GM21576 (cell line): ENCODE measurements around the gene SMARCC1.
"Not testable (repeated sequence)": the region's sequence is repeated elsewhere in the genome, so short reads cannot be mapped to it uniquely, and the experiment has no call there.

Source experiments
- ATAC-seq: cut with Tn5 transposase; IDR thresholded peaks from one replicate; pipeline ENCODE4 v1.9.1; 2021; ENCODE audit warnings: mild to moderate bottlenecking, moderate library complexity; ENCODE audit not compliant: unreplicated experiment

The SMARCC1 gene

DNA sequence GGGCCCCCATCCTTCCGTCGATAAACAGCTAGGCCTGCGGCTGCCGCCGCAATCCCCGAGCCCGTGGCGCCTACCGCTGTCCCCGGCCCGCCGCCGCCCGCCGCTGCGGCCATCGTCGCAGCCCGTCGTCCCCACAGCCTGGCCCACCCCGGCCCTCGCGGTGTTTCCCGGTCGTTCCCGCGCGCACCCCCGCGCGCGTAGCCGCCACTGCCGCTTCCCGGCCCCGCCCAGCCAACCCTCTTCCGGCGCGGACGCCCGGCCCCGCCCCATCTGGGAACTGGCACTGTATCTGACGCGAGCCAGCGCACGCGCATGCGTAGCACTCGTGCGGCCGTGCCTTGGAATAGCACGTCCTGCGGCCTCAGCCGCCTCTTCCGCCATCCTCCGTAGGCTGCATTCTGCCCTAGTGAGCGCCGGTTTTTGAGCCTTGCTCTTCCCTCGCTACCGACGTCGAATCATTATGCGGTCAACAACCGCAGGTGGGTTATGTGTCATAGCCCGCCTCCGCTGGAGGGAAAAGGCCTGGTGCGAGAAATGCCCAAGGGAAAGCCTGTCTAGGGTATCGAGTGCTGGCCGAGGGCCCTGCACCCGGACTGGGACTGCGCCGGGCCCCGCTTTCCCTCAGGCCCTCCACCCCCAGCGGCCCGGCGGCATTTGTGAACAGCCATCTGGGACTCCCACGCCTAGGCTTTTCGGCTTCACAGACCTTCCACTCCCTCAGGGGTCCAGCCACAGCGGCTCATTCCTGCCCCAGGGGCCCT, at the start of gene SMARCC1:
Gene SMARCC1 (minus strand): TSS at position 209 of the 761 bp plus-strand sequence. CDS start 96 bp downstream, at position 113.
- ATAC-seq = peak; percentile 69

DNA sequence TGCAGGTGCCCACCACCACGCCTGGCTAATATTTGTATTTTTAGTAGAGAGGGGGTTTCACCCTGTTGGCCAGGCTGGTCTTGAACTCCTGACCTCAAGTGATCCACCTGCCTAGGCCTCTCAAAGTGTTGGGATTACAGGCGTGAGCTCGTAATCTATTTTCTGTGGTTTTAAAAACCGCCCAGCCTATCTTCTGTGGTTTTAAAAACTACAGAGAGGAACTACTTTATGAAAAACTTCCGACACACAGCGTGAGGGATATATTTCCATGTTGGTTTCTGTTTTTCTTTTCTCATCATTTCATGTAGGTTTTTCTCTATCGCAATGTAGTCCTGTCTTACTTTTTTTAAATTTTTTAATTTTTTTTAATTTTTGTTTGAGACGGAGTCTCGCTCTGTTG, 47.8 kb upstream of the SMARCC1 start:
- not testable (repeated sequence) for ATAC-seq

DNA sequence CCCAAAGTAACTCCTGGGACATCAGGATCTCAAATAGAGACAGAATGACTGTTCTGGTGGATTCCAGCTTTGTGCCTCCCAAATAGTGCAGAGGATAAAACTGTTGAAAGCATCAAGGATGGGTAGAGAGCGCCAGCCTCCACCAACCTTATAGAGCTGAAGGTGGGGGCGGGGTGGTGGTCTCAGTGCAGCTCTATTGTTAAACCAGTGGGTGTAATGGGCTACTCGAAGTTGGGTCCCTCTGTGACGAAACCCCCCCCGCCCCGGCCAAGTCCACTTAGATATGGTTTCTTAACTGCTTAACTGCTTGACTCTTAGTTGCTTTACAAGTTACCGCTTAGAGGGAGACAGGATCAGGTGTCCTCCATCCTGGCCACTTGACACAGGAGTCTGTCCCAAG, 43.9 kb upstream of the SMARCC1 start:
- ATAC-seq = no peak

DNA sequence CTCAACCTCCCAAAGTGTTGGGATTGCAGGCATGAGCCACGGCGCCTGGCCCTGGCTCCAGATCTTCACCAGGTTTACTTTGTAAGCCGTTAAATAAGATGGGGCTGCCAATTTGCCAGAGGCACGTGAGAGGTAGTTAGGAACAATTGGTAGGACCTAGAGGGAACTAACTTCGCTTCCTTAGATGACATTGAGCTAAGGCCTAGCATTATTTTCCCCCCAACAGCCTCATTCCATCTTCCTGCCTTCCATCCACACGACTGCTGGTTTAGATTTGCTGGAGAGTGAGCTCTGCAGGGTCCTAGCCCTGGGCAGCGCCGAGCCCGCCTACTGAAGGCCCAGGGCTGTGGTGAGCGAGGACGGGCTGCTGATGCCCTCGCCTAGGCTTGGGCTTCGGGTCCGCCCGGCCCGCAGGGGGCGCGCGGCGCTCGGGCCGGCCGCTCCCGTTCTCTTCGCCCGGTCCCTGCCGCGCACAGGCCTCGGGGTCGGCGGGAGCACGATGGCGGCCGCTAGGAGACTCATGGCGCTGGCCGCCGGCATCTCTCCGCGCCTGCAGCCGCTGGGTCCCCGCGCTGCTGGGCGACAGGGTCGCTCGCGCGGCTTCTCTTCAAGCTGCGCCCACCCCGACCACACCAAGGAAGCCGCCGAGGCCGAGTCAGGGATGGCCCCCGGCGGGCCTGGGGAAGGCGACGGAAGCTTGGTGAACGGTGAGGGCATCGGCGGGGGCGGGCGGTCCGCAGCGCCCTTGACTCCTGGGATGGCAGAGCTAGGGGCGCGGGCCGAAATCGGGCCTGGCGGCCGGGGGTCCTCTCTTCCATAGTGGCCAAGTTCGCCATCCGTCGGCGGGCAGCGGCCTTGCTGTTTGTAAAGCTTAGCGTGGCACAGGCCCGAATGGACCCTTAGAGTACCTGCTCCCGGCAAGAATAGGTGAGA, 43.1 kb upstream of the SMARCC1 start:
- peak; percentile 85 for ATAC-seq

DNA sequence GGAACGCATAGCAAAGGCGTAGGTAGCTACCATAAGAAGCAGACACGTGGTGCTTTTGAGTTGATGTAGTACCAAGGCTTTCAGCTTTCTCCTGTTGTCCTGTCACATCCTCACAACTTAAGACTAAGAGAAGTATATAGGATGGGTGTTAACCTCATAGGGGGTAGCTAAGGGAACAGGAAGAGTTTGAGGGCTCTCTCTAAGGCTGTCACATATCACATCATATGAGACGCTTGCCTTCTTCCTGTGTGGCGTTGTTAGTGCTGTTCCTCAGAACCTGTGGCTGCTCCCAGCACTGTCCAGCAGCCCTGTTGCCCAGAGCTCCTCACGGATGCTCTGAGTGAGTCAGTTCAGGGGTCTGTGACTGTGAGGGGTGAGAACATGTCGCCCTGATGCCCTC, 35.9 kb upstream of the SMARCC1 start:
- ATAC-seq = no peak

DNA sequence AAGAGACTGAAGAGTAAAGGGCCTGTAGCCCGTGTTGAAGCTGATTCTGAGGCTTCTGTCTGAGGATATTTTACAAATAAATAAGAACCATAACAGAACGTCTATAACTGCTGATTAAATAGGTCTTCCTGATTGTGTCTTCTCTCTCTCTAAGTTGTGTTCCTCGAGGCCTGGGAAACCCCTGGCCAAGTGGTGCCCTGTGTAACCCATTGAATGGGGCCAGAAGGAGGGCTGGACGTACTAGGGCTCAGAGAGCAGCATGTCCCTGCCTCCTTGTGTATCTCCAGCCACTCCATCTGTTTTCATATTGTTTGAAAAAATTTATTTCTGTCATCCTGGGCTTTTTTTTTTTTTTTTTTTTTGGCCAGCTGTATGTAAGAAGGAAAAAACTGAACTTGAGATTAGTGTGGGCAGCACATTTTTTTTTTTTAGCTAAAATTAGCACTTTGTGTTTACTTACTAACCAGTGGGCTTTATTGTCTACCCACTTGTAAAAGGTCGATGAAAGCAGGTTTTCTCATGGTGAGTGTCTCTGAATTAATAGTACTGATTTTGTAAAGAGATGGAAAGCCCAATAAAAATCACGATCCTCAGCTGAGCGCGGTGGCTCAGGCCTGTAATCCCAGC, 32.0 kb upstream of the SMARCC1 start:
- no peak for ATAC-seq

DNA sequence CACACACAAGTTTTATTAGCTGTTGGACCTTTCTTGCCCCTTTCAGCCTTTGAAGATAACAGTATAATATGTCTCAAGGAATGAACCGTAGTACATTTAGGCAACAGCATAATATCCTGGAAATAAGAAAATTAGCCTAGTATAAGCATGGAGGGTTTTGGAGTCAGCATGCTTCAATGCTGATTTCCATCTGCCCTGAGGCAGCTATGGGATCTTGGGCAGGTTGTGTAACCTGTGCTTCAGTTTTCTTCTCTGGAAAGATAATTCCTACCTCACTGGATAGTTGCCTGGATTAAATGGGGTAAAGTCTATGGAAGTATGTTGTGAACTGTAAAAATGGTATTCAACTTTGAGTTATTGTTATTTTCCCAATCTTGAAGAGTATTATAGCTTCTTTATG, 22.9 kb upstream of the SMARCC1 start:
- no peak for ATAC-seq

DNA sequence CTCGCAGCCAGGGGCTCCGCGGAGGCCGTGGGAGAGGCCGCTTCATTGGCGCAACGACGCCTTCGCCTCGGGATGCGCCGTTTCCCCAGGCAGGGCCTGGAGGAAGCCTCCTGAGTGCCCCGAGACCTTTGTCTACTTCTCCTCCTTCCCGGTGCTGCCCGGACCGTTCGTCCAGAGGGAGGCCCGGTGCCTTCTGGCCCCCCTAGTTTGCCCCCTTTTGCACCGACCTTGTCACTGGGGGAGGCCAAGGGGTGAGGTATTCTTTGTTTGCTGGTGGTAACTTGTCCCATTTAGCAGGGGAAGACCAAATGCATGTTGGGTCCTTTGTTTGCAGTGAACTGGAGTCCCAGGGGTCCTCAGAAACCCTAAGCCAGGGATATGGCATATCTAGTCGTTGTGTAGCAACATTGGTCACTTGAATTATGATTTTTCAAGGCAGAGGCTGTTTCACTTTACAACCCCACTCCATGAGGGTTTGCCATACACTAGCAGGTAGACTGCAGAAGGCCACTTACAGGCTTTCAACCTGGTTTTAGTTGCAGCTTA, 21.9 kb upstream of the SMARCC1 start:
- ATAC-seq = no peak

DNA sequence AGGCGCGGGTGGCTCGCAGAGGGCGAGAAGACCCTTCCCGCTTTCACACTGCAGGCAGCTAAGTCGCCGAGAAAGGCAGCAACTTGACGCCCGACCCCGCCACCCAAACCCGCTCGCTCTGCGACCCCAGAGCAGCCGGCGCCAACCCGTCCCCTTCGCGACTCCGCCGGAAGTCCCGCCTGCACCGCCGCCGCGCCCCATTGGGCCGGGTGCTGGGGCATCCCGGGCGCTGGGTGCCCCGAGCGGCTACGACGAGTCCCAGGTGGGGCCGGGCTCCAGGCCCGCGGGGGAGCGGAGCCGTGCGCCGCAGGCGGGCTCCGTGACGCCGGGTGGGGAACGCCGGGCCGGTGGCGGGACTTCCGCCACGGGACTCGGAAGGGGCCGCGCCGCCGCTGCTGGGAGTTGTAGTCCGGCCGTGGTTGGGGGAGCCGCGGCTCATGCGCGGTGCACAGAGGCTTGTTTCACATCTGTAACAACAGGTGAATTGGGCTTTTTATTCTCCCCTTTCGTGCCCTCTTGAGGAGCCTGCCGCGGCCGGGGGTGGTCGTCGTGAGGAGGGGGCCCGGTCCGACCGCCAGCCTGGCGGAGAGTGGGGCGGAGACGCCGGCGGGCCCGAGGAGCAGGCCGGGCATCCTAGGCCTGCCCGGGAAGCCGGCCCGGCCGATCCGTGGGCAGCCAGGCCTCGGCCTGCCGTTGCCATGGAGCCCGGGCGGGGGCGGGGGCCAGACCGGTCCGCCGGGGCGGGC, 21.2 kb upstream of the SMARCC1 start, which contains the start of gene DHX30:
Gene DHX30 (plus strand): TSS at position 405 of the 746 bp plus-strand sequence. CDS start 7,546 bp downstream, outside the sequence.
- peak; percentile 83 for ATAC-seq

DNA sequence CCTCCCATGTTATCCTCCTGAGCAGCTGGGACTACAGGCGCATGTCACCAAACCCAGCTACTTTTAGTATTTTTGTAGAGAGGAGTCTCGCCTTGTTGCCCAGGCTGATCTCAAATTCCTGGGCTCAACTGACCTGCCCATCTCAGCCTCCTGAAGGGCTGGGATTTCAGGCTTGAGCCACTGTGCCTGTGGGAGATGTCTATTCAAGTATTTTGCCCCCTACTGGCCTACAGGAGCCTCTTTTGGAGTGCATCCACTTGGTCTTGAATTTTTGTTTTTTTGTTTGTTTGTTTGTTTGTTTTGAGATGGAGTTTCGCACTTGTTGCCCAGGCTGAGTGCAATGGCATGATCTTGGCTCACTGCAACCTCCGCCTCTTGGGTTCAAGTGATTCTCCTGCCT, 18.0 kb upstream of the SMARCC1 start:
- no peak for ATAC-seq

DNA sequence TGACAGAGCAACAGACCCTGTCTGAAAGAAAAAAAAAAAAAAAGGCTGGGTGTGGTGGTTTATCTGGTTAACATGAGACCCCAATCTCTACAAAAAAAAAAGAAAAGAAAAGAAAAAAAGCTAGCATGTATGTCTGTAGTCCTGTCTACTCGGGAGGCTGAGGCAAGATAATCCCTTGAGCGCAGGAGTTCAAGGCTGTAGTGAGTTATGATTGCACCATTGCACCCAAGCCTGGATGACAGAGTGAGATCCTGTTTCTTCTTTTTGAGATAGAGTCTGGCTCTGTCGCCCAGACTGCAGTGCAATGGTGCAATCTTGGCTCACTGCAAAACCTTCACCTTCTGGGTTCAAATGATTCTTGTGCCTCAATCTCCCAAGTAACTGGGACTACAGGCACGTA, 12.9 kb upstream of the SMARCC1 start:
- ATAC-seq = no peak

DNA sequence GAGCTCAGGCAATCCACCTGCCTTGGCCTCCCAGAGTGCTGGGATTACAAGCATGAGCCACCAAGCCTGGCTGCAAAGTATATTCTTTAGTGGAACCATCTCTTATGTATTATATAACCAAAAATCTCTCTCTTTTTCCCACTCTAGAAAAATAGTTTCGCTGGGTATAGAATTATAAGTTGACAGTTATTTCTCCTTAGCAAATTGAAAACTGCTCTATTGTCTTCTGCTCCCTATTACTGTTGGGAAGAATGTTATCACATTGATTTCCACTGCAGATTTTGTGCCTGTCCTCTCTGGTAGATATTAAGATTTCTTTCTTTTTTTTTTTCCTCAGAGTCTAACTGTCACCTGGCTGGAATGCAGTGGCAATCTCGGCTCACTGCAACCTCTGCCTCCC, 11.0 kb upstream of the SMARCC1 start:
- no peak for ATAC-seq

DNA sequence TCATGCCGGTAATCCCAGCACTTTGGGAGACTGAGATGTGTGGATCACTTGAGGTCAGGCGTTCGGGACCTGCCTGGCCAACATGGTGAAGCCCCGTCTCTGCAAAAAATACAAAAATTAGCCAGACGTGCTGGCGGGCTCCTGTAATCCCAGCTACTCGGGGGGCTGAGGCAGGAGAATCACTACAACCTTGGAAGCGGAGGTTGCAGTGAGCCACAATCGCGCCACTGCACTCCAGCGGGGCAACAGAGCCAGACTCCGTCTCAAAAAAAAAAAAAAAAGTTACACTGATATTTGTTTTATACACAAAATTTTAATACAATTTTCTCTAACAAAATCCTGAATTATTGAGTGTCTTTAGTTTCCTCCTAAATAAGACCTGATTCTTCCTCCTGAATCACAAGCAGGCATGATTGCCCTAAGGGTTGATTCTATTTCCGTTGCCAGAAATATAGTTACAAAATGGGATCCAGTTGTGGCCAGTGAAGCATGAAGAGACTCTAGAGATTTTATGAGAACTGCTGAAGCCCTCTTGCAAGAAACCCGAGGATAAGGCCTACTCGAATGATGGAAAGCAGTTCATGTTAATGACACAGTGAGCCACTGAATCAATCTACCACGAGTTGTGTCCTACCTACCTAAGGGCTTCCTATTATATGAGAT, 9.6 kb upstream of the SMARCC1 start:
- no peak for ATAC-seq

DNA sequence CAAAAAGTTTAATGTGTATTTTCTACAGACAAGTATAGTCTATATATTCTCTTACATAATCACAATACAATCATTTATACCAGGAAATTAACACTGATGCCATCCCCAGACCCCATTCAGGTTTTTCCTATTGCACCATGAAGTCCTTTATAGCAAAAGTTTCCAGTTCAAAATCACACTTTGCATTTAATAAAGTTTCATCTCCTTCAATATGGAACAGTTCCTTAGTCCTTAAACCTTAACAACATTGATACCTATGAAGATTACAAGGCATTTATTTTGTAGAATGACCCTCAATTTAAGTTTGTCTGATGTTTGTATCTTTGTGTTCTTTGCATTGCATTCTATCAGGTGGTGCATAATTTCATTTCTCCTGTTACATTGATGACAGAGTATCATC, 2.0 kb upstream of the SMARCC1 start:
- no peak for ATAC-seq

DNA sequence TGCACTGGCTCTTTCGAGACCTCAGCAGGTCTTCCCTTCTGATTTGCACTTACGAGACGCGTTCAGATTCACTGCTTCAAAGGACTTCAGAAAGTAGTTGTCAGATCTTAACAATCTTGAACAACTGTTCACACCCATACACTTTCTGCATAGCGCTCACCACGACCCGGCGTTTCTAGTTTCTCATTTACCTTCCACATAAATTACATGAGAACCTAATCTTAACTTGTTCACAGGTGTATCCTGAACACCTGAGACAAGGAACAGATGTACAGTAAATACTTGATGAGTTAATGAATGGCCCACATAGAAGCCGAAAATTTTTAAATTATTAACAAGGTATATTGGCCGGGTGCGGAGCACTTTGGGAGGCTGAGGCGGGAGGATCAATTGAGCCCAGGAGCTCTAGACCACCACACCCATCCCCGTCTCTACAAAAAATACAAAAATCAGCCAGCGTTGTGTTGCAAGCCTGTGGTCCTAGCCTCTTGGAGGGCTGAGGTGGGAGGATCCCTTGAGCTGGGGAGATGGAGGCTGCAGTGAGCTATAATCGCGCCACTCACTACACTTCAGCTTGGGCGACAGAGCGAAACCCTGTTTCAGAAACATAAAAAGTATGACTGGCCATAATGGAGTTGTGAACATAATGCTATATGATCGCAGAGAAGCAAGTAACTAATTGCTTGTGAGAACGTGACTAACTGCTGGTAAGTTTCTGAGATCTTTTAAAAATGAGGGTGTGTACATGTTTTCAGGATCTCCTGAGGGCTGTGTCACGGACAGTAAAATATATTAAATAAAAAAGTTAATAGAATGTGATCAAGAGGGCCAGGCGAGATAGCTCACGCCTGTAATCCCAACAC, 984 bp upstream of the SMARCC1 start:
- ATAC-seq = no peak

DNA sequence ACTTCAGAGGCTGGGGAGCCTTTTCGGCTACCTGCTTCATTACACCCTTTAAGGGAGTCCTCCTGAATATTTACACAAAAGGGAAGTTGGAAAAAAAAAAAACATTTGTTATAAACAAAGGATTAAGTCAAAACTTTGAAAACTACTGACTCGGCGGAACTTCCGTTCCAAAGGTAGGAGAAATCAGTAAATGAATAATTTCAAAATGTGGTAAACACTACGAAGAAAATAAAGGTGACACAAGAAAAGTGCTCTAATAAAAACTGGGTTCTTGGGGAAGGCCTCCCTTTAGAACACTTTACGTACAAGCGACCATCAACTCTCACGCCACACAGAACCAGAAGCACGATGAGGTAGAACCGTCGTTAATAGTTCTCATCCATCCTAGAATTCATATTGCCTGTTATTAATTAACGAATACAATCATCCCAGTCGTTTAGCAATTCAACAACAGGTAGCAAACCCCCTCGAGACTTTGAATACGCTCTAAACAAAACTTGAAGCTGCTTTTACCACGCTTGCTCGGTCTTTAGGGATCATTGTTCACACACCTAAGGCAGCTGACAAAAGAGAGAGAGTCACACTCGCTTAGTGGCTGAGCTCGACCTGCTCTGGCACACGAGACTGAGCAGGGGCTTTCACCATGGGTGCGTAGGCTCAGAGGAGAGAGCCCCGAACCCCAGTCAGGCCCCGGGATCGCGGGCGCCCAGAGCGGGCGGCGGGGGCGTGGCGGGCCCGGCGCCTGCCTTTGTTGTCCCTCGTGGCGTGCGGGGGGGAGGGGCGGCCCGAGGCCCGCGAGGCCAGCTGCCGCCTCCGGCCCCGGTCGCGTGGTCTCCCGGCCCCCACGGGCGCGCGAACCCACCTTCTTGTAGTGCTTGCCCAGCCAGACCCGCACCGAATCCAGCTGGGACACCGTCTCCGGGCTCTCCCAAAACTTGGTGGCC, 680 bp downstream of the SMARCC1 start:
- peak; percentile 31 for ATAC-seq

DNA sequence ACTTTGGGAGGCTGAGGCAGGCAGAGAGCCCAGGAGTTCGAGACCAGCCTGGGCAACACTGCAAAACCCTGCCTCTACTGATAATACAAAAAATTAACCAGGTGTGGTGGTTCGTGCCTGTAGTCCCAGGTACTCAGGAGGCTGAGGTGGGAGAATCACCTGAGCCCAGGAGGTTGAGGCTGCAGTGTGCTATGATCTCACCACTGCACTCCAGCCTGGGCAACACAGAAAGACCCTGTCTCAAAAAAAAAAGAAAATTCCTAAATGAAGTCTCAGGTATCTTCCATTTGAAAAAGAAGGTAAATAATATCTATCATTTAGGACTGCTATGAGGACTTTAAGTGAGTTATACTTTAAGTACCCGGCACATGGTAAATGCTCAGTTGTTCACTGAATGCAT, 2.9 kb downstream of the SMARCC1 start:
- ATAC-seq = no peak

DNA sequence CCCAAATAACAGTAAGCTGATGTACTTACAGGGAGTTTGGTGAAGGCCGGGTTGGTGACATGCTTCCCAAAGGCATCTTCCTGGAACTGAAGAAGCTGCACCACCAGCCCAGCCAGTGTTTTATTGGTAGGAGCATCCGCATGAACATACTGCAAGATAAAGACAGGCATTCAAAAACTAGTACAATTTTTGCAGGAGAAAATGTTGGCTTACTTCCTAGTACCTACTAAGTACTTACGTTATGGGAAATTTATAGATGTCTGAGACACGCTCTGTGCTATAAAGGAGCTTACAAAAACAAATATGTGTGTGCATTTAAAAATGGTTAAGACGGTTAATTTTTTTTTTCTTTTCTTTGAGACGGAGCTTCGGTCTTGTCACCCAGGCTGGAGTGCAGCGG, 8.9 kb downstream of the SMARCC1 start:
- no peak for ATAC-seq
